HFF-Myc (cell line): ENCODE measurements around the gene NUP62.
"Not testable (repeated sequence)": the region's sequence is repeated elsewhere in the genome, so short reads cannot be mapped to it uniquely, and the experiment has no call there.

Experiments
- DNase-seq: peaks from one replicate; pipeline ENCODE4 v3.0.0-alpha.2; 2011; ENCODE audit warnings: low read depth; ENCODE audit errors: extremely low read depth
- H3K4me3 ChIP-seq: replicated peaks from 2 replicates; pipeline ENCODE4 v1.5.1; 2011; ENCODE audit warnings: low read depth, mild to moderate bottlenecking, control low read depth, low read length
- TF ChIP-seq, protein P1 (sequence below): IDR thresholded peaks from 2 replicates; pipeline ENCODE4 v1.5.1; 2012; ENCODE audit warnings: mild to moderate bottlenecking, low read depth, low read length, control low read depth; ENCODE audit errors: missing control alignments

NUP62 gene

GRCh38 chr19:49951806-49952478 is 22.6 kb upstream of the NUP62 start:
- no peak overlapping the region for H3K4me3 ChIP-seq
- DNase-seq: no peak
- TF ChIP-seq, protein P1, sequence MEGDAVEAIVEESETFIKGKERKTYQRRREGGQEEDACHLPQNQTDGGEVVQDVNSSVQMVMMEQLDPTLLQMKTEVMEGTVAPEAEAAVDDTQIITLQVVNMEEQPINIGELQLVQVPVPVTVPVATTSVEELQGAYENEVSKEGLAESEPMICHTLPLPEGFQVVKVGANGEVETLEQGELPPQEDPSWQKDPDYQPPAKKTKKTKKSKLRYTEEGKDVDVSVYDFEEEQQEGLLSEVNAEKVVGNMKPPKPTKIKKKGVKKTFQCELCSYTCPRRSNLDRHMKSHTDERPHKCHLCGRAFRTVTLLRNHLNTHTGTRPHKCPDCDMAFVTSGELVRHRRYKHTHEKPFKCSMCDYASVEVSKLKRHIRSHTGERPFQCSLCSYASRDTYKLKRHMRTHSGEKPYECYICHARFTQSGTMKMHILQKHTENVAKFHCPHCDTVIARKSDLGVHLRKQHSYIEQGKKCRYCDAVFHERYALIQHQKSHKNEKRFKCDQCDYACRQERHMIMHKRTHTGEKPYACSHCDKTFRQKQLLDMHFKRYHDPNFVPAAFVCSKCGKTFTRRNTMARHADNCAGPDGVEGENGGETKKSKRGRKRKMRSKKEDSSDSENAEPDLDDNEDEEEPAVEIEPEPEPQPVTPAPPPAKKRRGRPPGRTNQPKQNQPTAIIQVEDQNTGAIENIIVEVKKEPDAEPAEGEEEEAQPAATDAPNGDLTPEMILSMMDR: no peak

DNA sequence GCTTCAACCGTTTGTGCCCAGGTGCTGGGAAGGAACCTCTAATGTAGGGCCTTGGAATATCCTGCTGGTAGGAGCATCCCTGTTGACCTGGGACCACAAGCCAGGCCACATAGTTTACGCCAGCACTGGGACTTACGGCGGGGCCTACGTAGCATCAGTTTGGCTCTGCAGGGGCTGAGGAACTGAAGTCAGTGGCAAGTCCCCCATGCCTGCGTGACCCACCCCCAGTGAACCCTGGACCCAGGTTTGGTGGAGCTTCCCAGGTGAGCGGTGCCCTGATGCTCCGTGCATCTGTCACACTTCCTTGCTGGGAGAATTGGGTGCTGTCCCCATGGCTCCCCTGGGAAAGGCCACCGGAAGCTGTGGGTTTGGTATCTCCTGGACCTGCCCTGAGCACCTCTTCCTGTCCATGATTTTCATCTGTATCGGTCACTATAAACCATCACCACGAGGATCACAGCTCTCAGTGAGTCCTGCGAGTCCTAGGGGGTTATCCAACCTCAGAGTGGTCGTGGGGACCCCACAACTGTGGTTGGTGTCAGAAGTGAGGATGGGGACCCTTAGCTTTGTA is 21.7 kb upstream of the NUP62 start:
- DNase-seq: no peak
- TF ChIP-seq, protein P1: no peak
- no peak overlapping the region for H3K4me3 ChIP-seq

GRCh38 chr19:49950590-49950948 is 21.3 kb upstream of the NUP62 start:
- no peak overlapping the region for H3K4me3 ChIP-seq
- DNase-seq: no peak
- TF ChIP-seq, protein P1: no peak

- DNase-seq: no peak
- TF ChIP-seq, protein P1: no peak
- no peak overlapping the region for H3K4me3 ChIP-seq
Measured at GRCh38 chr19:49949742-49950589, 20.7 kb upstream of the NUP62 start.

GRCh38 chr19:49946415-49946814 is 17.1 kb upstream of the NUP62 start:
- H3K4me3 ChIP-seq: no peak overlapping the region
- TF ChIP-seq, protein P1: no peak
- DNase-seq: no peak

GRCh38 chr19:49944567-49944966 is 15.3 kb upstream of the NUP62 start:
- H3K4me3 ChIP-seq, DNase-seq: not testable (repeated sequence)

DNA sequence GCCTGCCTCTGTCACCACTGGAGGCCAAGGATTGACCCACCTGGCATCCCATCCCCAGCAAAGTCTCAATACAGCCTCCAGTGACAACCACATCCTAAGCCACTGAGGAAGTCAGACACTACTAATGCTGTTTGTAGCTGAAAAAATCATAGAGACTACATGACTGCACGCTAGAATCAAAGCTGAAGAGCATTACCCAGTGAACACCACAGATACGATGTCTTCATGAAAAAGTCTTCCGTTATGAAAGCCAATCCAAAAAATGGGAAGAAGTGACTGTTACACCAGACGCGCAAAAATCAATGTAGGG is 11.1 kb upstream of the NUP62 start:
- no peak overlapping the region for H3K4me3 ChIP-seq
- no peak for DNase-seq
- TF ChIP-seq, protein P1: no peak
